Vagina (tissue), 2 donors: ENCODE measurements around the gene TTC39B. TPM values are rescaled to one million over a fixed set of nuclear protein-coding genes. Genes with fewer than 3 reads are reported as not detected.
"Not testable (repeated sequence)": the region's sequence is repeated elsewhere in the genome, so short reads cannot be mapped to it uniquely, and the experiment has no call there.

Experiments
- DNase-seq, 2 donors: peaks; one replicate each; pipeline ENCODE4 v3.0.0-alpha.2; 2017; ENCODE audit errors: extremely low spot score in 2 of 2
- H3K27ac ChIP-seq: fragments of 200-600 bp; sonication (generic); one replicate; pipeline ENCODE4 v1.5.1; 2019
- H3K27me3 ChIP-seq: fragments of 200-600 bp; sonication (generic); one replicate; pipeline ENCODE4 v1.5.1; 2019
- H3K36me3 ChIP-seq, 2 donors: fragments of 200-600 bp; sonication (generic); one replicate each; pipeline ENCODE4 v1.5.1; 2017 to 2019
- H3K4me1 ChIP-seq: fragments of 200-600 bp; sonication (generic); one replicate; pipeline ENCODE4 v1.5.1; 2019
- H3K4me3 ChIP-seq, 2 donors: fragments of 200-600 bp; sonication (generic); 1 replicate in 1 of 2; 2 replicates in 1 of 2; pipeline ENCODE4 v1.5.1; 2016 to 2019
- H3K9me3 ChIP-seq: fragments of 200-600 bp; sonication (generic); one replicate; pipeline ENCODE4 v1.5.1; 2019
- CTCF ChIP-seq, 3 experiments: fragments of 450-650 bp in 2 of 3; fragments of 200-600 bp in 1 of 3; sonication (generic) in 1 of 3; IDR thresholded peaks; one replicate each; pipeline ENCODE4 v1.5.1; 2017 to 2019; ENCODE audit warnings: antibody characterized with exemption in 3 of 3, mild to moderate bottlenecking in 2 of 3, moderate library complexity in 2 of 3
- POLR2A ChIP-seq, 2 donors: fragments of 450-650 bp; IDR thresholded peaks; one replicate each; pipeline ENCODE4 v1.6.1; 2017; ENCODE audit warnings: antibody characterized with exemption in 2 of 2, mild to moderate bottlenecking in 2 of 2, moderate library complexity in 2 of 2
- POLR2AphosphoS5 ChIP-seq, 2 donors: sonication (generic); formaldehyde crosslinking; IDR thresholded peaks; one replicate each; pipeline ENCODE4 v1.9.0; 2017; ENCODE audit warnings: antibody characterized with exemption in 2 of 2, mild to moderate bottlenecking in 2 of 2, low read depth in 1 of 2; ENCODE audit not compliant: insufficient read depth in 1 of 2
- intact Hi-C: fragments of 100-400 bp; cut with DNase I; formaldehyde crosslinking; loops from one replicate; pipeline ENCODE4 v1.15.1; 2023
- total RNA-seq: library from RNA; depleted of rRNA; stranded (reverse); fragments of >200 nt; gene quantifications from one replicate; pipeline ENCODE4 v1.2.3, GENCODE V29; 2016

Gene TTC39B
- total RNA-seq, 1 donor from 2014 or later, result 13.3 TPM

DNA sequence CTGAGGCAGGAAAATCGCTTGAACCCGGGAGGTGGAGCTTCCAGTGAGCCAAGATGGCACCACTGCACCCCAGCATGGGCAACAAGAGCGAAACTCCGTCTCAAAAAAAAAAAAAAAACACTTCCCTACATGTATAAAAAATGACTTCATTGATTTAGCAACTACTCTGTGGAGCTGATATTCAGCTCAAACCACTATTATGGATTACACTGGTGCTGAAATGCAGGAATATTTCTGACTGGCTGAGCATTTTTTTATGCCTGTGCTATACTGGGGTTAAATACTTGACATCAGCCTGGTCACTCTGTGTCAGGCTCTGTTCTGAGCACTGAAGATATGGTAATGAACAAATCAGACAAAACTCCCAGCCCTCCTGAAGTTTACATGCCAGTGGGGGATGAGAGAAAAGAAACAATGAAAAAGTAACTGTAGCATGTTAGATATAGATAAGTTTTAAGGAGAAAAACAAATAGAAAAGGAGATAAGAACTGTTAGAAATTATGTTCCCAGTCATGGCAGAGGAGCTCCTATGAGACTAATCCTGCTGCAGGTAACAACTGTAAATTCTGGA is 22.6 kb upstream of the TTC39B start:
- H3K4me1 ChIP-seq, result no peaks in the 10 kb centered on the region
- DNase-seq, result no peak
- H3K27ac ChIP-seq, result no peak overlapping the region
- no peaks in the 10 kb centered on the region for H3K36me3 ChIP-seq
- intact Hi-C loops, result no loop called here
- H3K9me3 ChIP-seq, result no peaks in the 10 kb centered on the region
- TF ChIP-seq CTCF (IDR thresholded peaks at IDR 0.05) (no peak), POLR2AphosphoS5 (IDR thresholded peaks at IDR 0.05; ENCODE audit: insufficient read depth in 1 of 2, low read depth in 1 of 2) (no peak), POLR2A (IDR thresholded peaks at IDR 0.05) (no peak)
- H3K27me3 ChIP-seq, result no peaks in the 10 kb centered on the region
- H3K4me3 ChIP-seq, result no peak overlapping the region

GRCh38 chr9:15328946-15329345 is 21.9 kb upstream of the TTC39B start:
- no peaks in the 10 kb centered on the region for H3K36me3 ChIP-seq
- no peak overlapping the region for H3K4me3 ChIP-seq
- H3K27ac ChIP-seq, result no peak overlapping the region
- DNase-seq, result no peak
- H3K27me3 ChIP-seq, result no peaks in the 10 kb centered on the region
- no peaks in the 10 kb centered on the region for H3K9me3 ChIP-seq
- intact Hi-C loops, result no loop called here
- no peaks in the 10 kb centered on the region for H3K4me1 ChIP-seq
- TF ChIP-seq CTCF (IDR thresholded peaks at IDR 0.05), result no peak
- no peak for TF ChIP-seq POLR2AphosphoS5 (IDR thresholded peaks at IDR 0.05; ENCODE audit: insufficient read depth in 1 of 2, low read depth in 1 of 2)
- no peak for TF ChIP-seq POLR2A (IDR thresholded peaks at IDR 0.05)

GRCh38 chr9:15322695-15323094 is 15.7 kb upstream of the TTC39B start:
- H3K27ac ChIP-seq, H3K27me3 ChIP-seq, H3K36me3 ChIP-seq, intact Hi-C loops, H3K4me3 ChIP-seq, H3K4me1 ChIP-seq, H3K9me3 ChIP-seq, DNase-seq: not testable (repeated sequence)

GRCh38 chr9:15319661-15320060 is 12.6 kb upstream of the TTC39B start:
- H3K27me3 ChIP-seq, H3K27ac ChIP-seq, H3K36me3 ChIP-seq, H3K4me1 ChIP-seq, DNase-seq, intact Hi-C loops, H3K9me3 ChIP-seq, H3K4me3 ChIP-seq: not testable (repeated sequence)

DNA sequence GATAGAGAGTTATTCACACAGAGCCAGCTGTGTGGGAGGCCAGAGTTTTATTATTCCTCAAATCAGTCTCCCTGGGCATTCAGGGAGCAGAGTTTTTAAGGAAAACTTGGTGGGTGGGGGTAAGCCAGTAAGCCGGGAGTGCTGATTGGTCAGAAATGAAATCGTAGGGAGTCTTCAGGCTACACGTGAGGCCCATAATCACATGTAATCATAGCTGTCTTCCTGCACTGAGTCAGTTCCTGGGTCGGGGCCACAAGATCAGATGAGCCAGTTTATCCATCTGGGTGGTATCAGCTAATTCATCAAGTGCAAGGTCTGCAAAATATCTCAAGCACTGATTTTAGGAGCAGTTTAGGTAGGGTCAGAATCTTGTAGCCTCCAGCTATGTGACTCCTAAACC is 10.8 kb upstream of the TTC39B start:
- Histone ChIP-seq H3K4me1 (no peaks in the 10 kb centered on the region), H3K9me3 (no peaks in the 10 kb centered on the region), H3K36me3 (no peaks in the 10 kb centered on the region), H3K27me3 (no peaks in the 10 kb centered on the region), H3K4me3 (no peak overlapping the region), H3K27ac (no peak overlapping the region)
- DNase-seq, result no peak
- no peak for TF ChIP-seq POLR2AphosphoS5 (IDR thresholded peaks at IDR 0.05; ENCODE audit: insufficient read depth in 1 of 2, low read depth in 1 of 2)
- TF ChIP-seq POLR2A (IDR thresholded peaks at IDR 0.05), result no peak
- no peak for TF ChIP-seq CTCF (IDR thresholded peaks at IDR 0.05)
- intact Hi-C loops, result no loop called here

DNA sequence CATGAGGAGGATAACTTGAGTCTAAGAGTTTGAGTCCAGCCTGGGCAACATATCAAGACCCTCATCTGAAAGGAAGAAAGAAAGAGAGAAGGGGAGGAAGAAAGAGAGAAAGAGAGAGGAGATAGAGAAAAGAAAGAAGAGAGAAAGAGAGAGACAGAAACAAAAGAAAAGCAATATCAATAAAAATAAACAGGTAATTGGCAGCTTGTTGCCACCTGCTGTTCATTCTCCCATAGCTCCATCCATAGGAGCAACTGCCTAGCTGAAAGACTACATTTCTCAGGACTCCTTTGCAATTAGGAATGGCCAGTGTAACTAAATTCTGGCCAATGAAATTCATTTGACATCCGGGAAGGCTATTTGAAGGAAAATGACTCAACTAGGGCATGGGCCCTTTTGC is 4.6 kb upstream of the TTC39B start:
- intact Hi-C loops, result no loop called here
- Histone ChIP-seq H3K4me3 (no peak overlapping the region), H3K4me1 (no peaks in the 10 kb centered on the region), H3K36me3 (no peaks in the 10 kb centered on the region), H3K27ac (no peak overlapping the region), H3K9me3 (no peaks in the 10 kb centered on the region), H3K27me3 (no peaks in the 10 kb centered on the region)
- TF ChIP-seq CTCF (IDR thresholded peaks at IDR 0.05), result no peak
- TF ChIP-seq POLR2A (IDR thresholded peaks at IDR 0.05), result no peak
- TF ChIP-seq POLR2AphosphoS5 (IDR thresholded peaks at IDR 0.05; ENCODE audit: insufficient read depth in 1 of 2, low read depth in 1 of 2), result no peak
- DNase-seq, result no peak
